Measurements from ENCODE around the gene AQP3. TPM values are rescaled to one million over a fixed set of nuclear protein-coding genes. Genes with fewer than 3 reads are reported as not detected.

The AQP3 gene
- total RNA-seq, 1 donor from 2014 or later = 33.1 TPM

GRCh38 chr9:33415501-33416038, 31.8 kb downstream of the AQP3 start:
- Mint-ChIP-seq H3K27me3 (peaks cover 8% of the 10 kb centered on the region), H3K36me3 (no peaks in the 10 kb centered on the region), H3K4me1 (ENCODE audit: unreplicated experiment) (peaks cover 13% of the 10 kb centered on the region), H3K27ac (peak overlapping the region; percentile 90), H3K4me3 (peak overlapping the region; percentile 34), H3K9me3 (no peaks in the 10 kb centered on the region)
- DNase-seq (ENCODE audit: extremely low spot score, unreplicated experiment) = peak; percentile 77
- peak; percentile 77 for TF ChIP-seq CTCF (conservative IDR thresholded peaks at IDR 0.05)

- Mint-ChIP-seq H3K27me3 (peaks cover 4% of the 10 kb centered on the region), H3K4me1 (ENCODE audit: unreplicated experiment) (peaks cover 13% of the 10 kb centered on the region), H3K27ac (peak overlapping the region; percentile 90)
Observed at GRCh38 chr9:33414889-33415500, 32.4 kb downstream of the AQP3 start.

GRCh38 chr9:33414268-33414667, 33.1 kb downstream of the AQP3 start:
- peaks cover 4% of the 10 kb centered on the region for H3K27me3 Mint-ChIP-seq
- H3K4me3 Mint-ChIP-seq = no peak overlapping the region
- DNase-seq (ENCODE audit: extremely low spot score, unreplicated experiment) = no peak
- H3K9me3 Mint-ChIP-seq = no peaks in the 10 kb centered on the region
- peaks cover 13% of the 10 kb centered on the region for H3K4me1 Mint-ChIP-seq (ENCODE audit: unreplicated experiment)
- no peak for TF ChIP-seq CTCF (conservative IDR thresholded peaks at IDR 0.05)
- H3K36me3 Mint-ChIP-seq = no peaks in the 10 kb centered on the region
- peak overlapping the region; percentile 6 for H3K27ac Mint-ChIP-seq

More at GRCh38 chr9:33414889-33415500, 32.4 kb downstream of the AQP3 start:
- no peaks in the 10 kb centered on the region for H3K36me3 Mint-ChIP-seq
- no peak overlapping the region for H3K4me3 Mint-ChIP-seq
- no peaks in the 10 kb centered on the region for H3K9me3 Mint-ChIP-seq
- TF ChIP-seq CTCF (conservative IDR thresholded peaks at IDR 0.05) = no peak
- no peak for DNase-seq (ENCODE audit: extremely low spot score, unreplicated experiment)

- Mint-ChIP-seq H3K4me1 (ENCODE audit: unreplicated experiment) (peaks cover 11% of the 10 kb centered on the region), H3K4me3 (no peak overlapping the region), H3K36me3 (no peaks in the 10 kb centered on the region), H3K9me3 (no peaks in the 10 kb centered on the region), H3K27ac (no peak overlapping the region), H3K27me3 (no peaks in the 10 kb centered on the region)
- DNase-seq (ENCODE audit: extremely low spot score, unreplicated experiment) = no peak
- no peak for TF ChIP-seq CTCF (conservative IDR thresholded peaks at IDR 0.05)
Observed at GRCh38 chr9:33408087-33408486, 39.3 kb downstream of the AQP3 start.

- no peaks in the 10 kb centered on the region for H3K9me3 Mint-ChIP-seq
Observed at GRCh38 chr9:33407061-33407460, 40.3 kb downstream of the AQP3 start.

More at GRCh38 chr9:33407061-33407460, 40.3 kb downstream of the AQP3 start:
- Mint-ChIP-seq H3K4me1 (ENCODE audit: unreplicated experiment) (peaks cover 14% of the 10 kb centered on the region), H3K27me3 (no peaks in the 10 kb centered on the region), H3K4me3 (no peak overlapping the region), H3K27ac (no peak overlapping the region), H3K36me3 (no peaks in the 10 kb centered on the region)
- no peak for TF ChIP-seq CTCF (conservative IDR thresholded peaks at IDR 0.05)
- DNase-seq (ENCODE audit: extremely low spot score, unreplicated experiment) = no peak

All from type B pancreatic cell (in vitro differentiated cells).